SH-SY5Y (cell line): ENCODE data around the gene KLF11.

Source experiments
- GATA2 ChIP-seq: IDR thresholded peaks from 2 replicates; pipeline ENCODE4 v1.6.1; 2011; ENCODE audit warnings: mild to moderate bottlenecking, low read depth, low read length
- GATA3 ChIP-seq: IDR thresholded peaks from 2 replicates; pipeline ENCODE4 v1.6.1; 2011; ENCODE audit warnings: low read depth, mild to moderate bottlenecking, low read length, moderate library complexity

DNA sequence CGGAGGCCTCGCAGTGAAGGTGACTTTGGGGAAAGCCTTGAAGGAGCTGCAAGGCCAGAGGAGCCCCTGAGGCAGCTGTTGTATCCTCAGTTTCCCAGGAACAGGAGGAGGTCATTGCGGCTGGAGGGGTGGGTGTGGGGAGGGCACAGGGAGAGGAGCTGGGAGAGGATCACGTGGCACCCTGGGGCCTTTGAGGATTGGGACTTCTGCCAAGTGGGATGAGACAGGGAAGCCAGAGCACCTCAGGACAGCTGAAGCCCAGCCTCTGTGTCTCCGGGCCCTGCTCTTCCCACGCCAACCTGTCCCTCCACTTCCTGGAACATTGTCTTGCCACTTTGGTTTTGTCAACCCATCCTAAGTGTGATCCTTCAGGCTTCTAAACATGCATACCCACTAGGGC lies 59.8 kb downstream of the KLF11 start:
- TF ChIP-seq GATA3 (no peak), GATA2 (no peak)
